Measurements from ENCODE around the gene AFP. TPM values are rescaled to one million over a fixed set of nuclear protein-coding genes. Genes with fewer than 3 reads are reported as not detected.

Gene AFP
- total and polyA plus RNA-seq, 2 of the 4 experiments (the other 2 are of a cell fraction), result 0.87 to 1.3 TPM

- no peak overlapping the region for H2BK5ac ChIP-seq (ENCODE audit: low read depth, low read length, poor library complexity, severe bottlenecking)
- ChIA-PET CTCF (interaction anchor here (0.6 kb wide), 1 partner anchor 117 kb away, joined by 4 read pairs; no protein-coding TSS in a partner anchor), POLR2A (ENCODE audit: unreplicated experiment) (no interaction called here)
- ATAC-seq (ENCODE audit: low read depth) (no peak), DNase-seq (no peak)
- H3K9ac ChIP-seq (ENCODE audit: low read depth, low read length), result no peak overlapping the region
- H3K27me3 ChIP-seq (ENCODE audit: control insufficient read depth, insufficient read depth, low read length), result peaks cover 7% of the 10 kb centered on the region
- H3K18ac ChIP-seq (ENCODE audit: low read depth, low read length), result no peak overlapping the region
- no peaks in the 10 kb centered on the region for H3K36me3 ChIP-seq (ENCODE audit: control insufficient read depth, insufficient read depth, low read length)
- WGBS, 2 experiments (ENCODE audit: extremely low coverage in 2 of 2, insufficient read length in 1 of 2), result no CpG with 5 or more reads among the region's 1 CpG
- no peak overlapping the region for H3K4me3 ChIP-seq (ENCODE audit: insufficient read depth, low read depth, low read length)
- dilution Hi-C loops (cut with HindIII; ENCODE audit: low sequenced_read_pairs, unreplicated experiment) (no loop called here), intact Hi-C loops (cut with micrococcal nuclease) (no loop called here), in situ Hi-C loops (cut with MboI; ENCODE audit: low sequenced_read_pairs) (no loop called here)
- no peak overlapping the region for H3K4ac ChIP-seq (ENCODE audit: low read depth, low read length)
- H3K4me1 ChIP-seq (ENCODE audit: control insufficient read depth, insufficient read depth, low read length), result no peaks in the 10 kb centered on the region
- H3K9me1 ChIP-seq (ENCODE audit: insufficient read depth, low read length), result no peaks in the 10 kb centered on the region
- H2BK120ac ChIP-seq (ENCODE audit: low read depth, low read length), result no peak overlapping the region
- no peaks in the 10 kb centered on the region for H3K9me3 ChIP-seq (ENCODE audit: control insufficient read depth, insufficient read depth, low read length)
- H2BK15ac ChIP-seq (ENCODE audit: low read depth, low read length), result no peak overlapping the region
- H3K14ac ChIP-seq (replicated peaks; ENCODE audit: low read depth, low read length), result no peak overlapping the region
- no peak overlapping the region for H4K91ac ChIP-seq (ENCODE audit: insufficient read depth, low read depth, low read length)
- H4K20me1 ChIP-seq (ENCODE audit: insufficient read depth, low read length), result no peaks in the 10 kb centered on the region
- TF ChIP-seq CTCF (conservative IDR thresholded peaks at IDR 0.05; ENCODE audit: low read depth, low read length), result no peak
- TF ChIP-seq FOS (IDR thresholded peaks at IDR 0.05; ENCODE audit: low read depth, low read length), result no peak
- TF ChIP-seq RCOR1 (IDR thresholded peaks at IDR 0.05; ENCODE audit: insufficient replicate concordance, low read length), result no peak
- TF ChIP-seq CHD1 (IDR thresholded peaks at IDR 0.05; ENCODE audit: low read depth, low read length), result no peak
- no peak for TF ChIP-seq USF2 (IDR thresholded peaks at IDR 0.05; ENCODE audit: low read depth, low read length)
- no peak for TF ChIP-seq NFE2L2 (IDR thresholded peaks at IDR 0.05; ENCODE audit: low read depth, low read length)
- no peak for TF ChIP-seq RFX5 (IDR thresholded peaks at IDR 0.05; ENCODE audit: low read depth, low read length)
- no peak for TF ChIP-seq MAFK (IDR thresholded peaks at IDR 0.05; ENCODE audit: low read depth, low read length)
- TF ChIP-seq RAD21 (IDR thresholded peaks at IDR 0.05; ENCODE audit: low read length), result no peak
- TF ChIP-seq SMC3 (IDR thresholded peaks at IDR 0.05; ENCODE audit: low read depth, low read length), result no peak
- TF ChIP-seq MAZ (IDR thresholded peaks at IDR 0.05; ENCODE audit: borderline replicate concordance, low read depth, low read length), result no peak
- TF ChIP-seq MXI1 (IDR thresholded peaks at IDR 0.05; ENCODE audit: borderline replicate concordance, low read depth, low read length), result no peak
- no peak for TF ChIP-seq BHLHE40 (IDR thresholded peaks at IDR 0.05; ENCODE audit: low read depth, low read length)
- no peak overlapping the region for H2AK9ac ChIP-seq (replicated peaks; ENCODE audit: low read depth, low read length, poor library complexity)
- H2AFZ ChIP-seq (replicated peaks; ENCODE audit: low read length, poor library complexity), result no peak overlapping the region
- no peaks in the 10 kb centered on the region for H3K79me1 ChIP-seq (ENCODE audit: low read depth in 1 of 2, low read length in 2 of 2)
- BruUV-seq (replicated peaks), result no TSS peak
- H2AK5ac ChIP-seq (ENCODE audit: low read depth, low read length), result no peak overlapping the region
- no peak overlapping the region for H4K5ac ChIP-seq (ENCODE audit: low read depth, low read length)
- H3K4me2 ChIP-seq (ENCODE audit: low read depth, low read length), result no peak overlapping the region
- H3K27ac ChIP-seq (ENCODE audit: insufficient read depth, low read length), result no peak overlapping the region
- H4K8ac ChIP-seq (ENCODE audit: low read depth in 2 of 2, low read length in 2 of 2), result no peak overlapping the region
- no peak overlapping the region for H2BK20ac ChIP-seq (ENCODE audit: low read depth, low read length)
- no peak overlapping the region for H3K56ac ChIP-seq (ENCODE audit: extremely low read depth, insufficient read depth, low read length)
- H3K23ac ChIP-seq (ENCODE audit: low read depth, low read length), result no peak overlapping the region
These were observed 4.2 kb upstream of the AFP start for GRCh38 chr4:73431813-73432168.
